Ovary (tissue), 9 donors: Measurements from ENCODE around the gene KIF26B. TPM values are rescaled to one million over a fixed set of nuclear protein-coding genes. Genes with fewer than 3 reads are reported as not detected.

Experiments
- DNase-seq, 5 donors: peaks; one replicate each; pipeline ENCODE4 v3.0.0-alpha.2; 2019 to 2020
- H3K27ac ChIP-seq, 2 donors: fragments of 200-600 bp; one replicate each; pipeline versions ENCODE4 v1.5.1 to v1.8.0; 2019 to 2022
- H3K27me3 ChIP-seq: fragments of 200-600 bp; one replicate; pipeline ENCODE4 v1.8.0; 2022
- H3K36me3 ChIP-seq: fragments of 200-600 bp; sonication (generic); one replicate; pipeline ENCODE4 v1.5.1; 2019
- H3K4me1 ChIP-seq: one replicate; pipeline ENCODE4 v1.8.1; 2013; ENCODE audit warnings: mild to moderate bottlenecking, moderate library complexity; ENCODE audit not compliant: insufficient read depth
- H3K4me3 ChIP-seq: fragments of 200-600 bp; sonication (generic); one replicate; pipeline ENCODE4 v1.5.1; 2017
- H3K9me3 ChIP-seq, 2 donors: fragments of 200-600 bp in 1 of 2; sonication (generic) in 1 of 2; one replicate each; pipeline versions ENCODE4 v1.5.1 to v1.8.1; 2013 to 2019; ENCODE audit warnings: mild to moderate bottlenecking in 1 of 2, moderate library complexity in 1 of 2
- EP300 ChIP-seq: sonication (generic); formaldehyde crosslinking; IDR thresholded peaks from one replicate; pipeline ENCODE4 v1.6.1; 2017; ENCODE audit warnings: antibody characterized with exemption
- POLR2A ChIP-seq: fragments of 450-650 bp; IDR thresholded peaks from one replicate; pipeline ENCODE4 v1.6.1; 2017; ENCODE audit warnings: antibody characterized with exemption, mild to moderate bottlenecking, moderate library complexity
- WGBS, 3 donors: extraction: QIAGEN DNeasy Blood & Tissue Kit in 1 of 3; methylation state at CpG; one replicate each; pipeline versions ENCODE4 v1.1.5 to v1.1.7; 2013 to 2017; 5-methylcytosine and 5-hydroxymethylcytosine counted together
- intact Hi-C, 4 donors: fragments of 100-400 bp; cut with DNase I; formaldehyde crosslinking; loops; one replicate each; pipeline versions ENCODE4 v1.11.0 to v1.15.1; 2022 to 2023
- polyA plus RNA-seq, 2 donors: library from polyadenylated mRNA; stranded (reverse); fragments of 200-250 nt in 1 of 2; fragments of 350-450 nt in 1 of 2; fragmentation: Illumina TruSeq in 1 of 2; extraction: RNeasy Lipid Tissue Mini Kit (QIAGEN cat#74804) in 1 of 2; gene quantifications; one replicate each; pipeline ENCODE4 v1.2.3, GENCODE V29; 2013 to 2014
- total RNA-seq, 7 donors: library from RNA; depleted of rRNA in 2 of 7; stranded (reverse); fragments of >200 nt in 2 of 7; fragmentation: NEBNext Ultra II Directional in 3 of 7; extraction: Animal tissue kit (Norgen Biotek cat#: 25700) in 3 of 7; gene quantifications; one replicate each; pipeline versions ENCODE4 v1.1.0 to v1.2.4, GENCODE V29; 2016 to 2023
- TF ChIP-seq, protein P1 (sequence below), 3 donors: fragments of 450-650 bp in 2 of 3; fragments of 200-600 bp in 1 of 3; IDR thresholded peaks; one replicate each; pipeline versions ENCODE4 v1.5.1 to v1.8.0; 2016 to 2022; ENCODE audit warnings: antibody characterized with exemption in 3 of 3, mild to moderate bottlenecking in 1 of 3
- donor health status: DM: no; HTN: no; CAD: no; lungs with moderate emphysema.
- donor health status: DM: no; HTN: no; CAD: no.
- donor health status: Bipolar disorder and iron deficiency.
- donor health status: DM: yes; HTN: yes; CAD: no.
- donor health status: DM: no; HTN: no; CAD: no.
- donor health status: DM: yes; HTN: yes; CAD: no.

The KIF26B gene
- total and polyA plus RNA-seq, 9 donors, result 0.28 to 4.0 (median 0.54) TPM

DNA sequence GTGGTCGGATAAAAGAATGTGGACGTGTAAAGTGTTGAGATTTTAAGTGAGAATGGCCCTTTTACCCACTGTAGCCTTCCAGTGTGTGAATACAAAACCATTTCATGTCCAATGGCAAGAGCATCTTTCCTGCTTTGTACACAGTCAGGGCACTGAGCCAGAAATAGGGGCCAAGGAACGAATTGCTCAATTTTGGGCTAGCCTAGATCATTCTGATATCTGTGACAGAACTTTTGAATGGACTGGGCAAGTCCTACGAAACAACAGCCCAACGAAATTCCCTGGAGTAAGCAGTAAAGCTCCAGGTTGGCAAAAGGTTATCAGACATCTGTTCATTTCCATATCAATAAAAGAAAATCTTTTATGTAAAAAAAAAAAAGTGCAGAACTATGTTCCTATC is 5.5 kb downstream of the KIF26B start:
- WGBS, 3 donors, result 52 to 56% (median 54%) methylated on average over 5 of the region's 5 CpGs
- TF ChIP-seq, protein P1, sequence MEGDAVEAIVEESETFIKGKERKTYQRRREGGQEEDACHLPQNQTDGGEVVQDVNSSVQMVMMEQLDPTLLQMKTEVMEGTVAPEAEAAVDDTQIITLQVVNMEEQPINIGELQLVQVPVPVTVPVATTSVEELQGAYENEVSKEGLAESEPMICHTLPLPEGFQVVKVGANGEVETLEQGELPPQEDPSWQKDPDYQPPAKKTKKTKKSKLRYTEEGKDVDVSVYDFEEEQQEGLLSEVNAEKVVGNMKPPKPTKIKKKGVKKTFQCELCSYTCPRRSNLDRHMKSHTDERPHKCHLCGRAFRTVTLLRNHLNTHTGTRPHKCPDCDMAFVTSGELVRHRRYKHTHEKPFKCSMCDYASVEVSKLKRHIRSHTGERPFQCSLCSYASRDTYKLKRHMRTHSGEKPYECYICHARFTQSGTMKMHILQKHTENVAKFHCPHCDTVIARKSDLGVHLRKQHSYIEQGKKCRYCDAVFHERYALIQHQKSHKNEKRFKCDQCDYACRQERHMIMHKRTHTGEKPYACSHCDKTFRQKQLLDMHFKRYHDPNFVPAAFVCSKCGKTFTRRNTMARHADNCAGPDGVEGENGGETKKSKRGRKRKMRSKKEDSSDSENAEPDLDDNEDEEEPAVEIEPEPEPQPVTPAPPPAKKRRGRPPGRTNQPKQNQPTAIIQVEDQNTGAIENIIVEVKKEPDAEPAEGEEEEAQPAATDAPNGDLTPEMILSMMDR (IDR thresholded peaks at IDR 0.05), result no peak
- Histone ChIP-seq H3K36me3 (no peaks in the 10 kb centered on the region), H3K4me3 (no peak overlapping the region), H3K27ac (no peak overlapping the region), H3K4me1 (peaks cover 8% of the 10 kb centered on the region), H3K27me3 (no peaks in the 10 kb centered on the region), H3K9me3 (no peaks in the 10 kb centered on the region)
- DNase-seq, result no peak
- intact Hi-C loops, result no loop called here

DNA sequence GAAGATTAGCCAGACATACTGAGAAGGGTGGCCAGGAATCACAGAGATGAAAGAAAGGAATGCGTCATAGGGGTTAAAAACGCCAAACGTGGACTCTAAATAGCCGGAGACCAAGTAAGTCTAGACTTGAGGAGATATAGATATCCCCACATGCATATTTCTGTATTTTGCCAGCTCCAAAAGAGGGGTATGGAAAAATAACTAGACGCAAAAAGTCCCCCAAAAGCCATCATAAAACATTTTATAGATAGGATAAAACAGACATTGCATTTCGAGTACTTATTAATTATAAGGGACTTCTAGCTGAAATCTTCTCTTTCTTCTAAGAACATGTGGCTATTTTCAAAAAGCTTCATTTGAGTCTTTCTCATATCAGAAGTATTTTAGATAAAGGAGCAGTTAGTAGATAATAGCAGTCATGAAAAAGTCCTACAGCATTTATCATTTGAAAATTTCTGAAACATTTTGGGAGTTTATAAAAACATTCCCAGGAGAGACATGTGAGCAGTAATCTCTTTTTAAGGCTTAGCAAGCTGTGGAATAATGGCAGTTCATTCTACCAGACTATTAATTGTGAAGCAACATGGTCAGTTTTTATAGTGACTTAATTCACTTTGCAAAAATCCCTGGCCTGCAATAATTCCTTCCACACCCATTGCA is 6.1 kb downstream of the KIF26B start:
- peaks cover 7% of the 10 kb centered on the region for H3K4me1 ChIP-seq
- no peak overlapping the region for H3K27ac ChIP-seq
- H3K27me3 ChIP-seq, result no peaks in the 10 kb centered on the region
- DNase-seq, result no peak
- intact Hi-C loops, result no loop called here
- no peaks in the 10 kb centered on the region for H3K36me3 ChIP-seq
- 25 to 33% (median 29%) methylated on average over 6 of the region's 6 CpGs for WGBS, 3 donors
- TF ChIP-seq POLR2A (no peak), EP300 (no peak)
- no peaks in the 10 kb centered on the region for H3K9me3 ChIP-seq
- no peak overlapping the region for H3K4me3 ChIP-seq

DNA sequence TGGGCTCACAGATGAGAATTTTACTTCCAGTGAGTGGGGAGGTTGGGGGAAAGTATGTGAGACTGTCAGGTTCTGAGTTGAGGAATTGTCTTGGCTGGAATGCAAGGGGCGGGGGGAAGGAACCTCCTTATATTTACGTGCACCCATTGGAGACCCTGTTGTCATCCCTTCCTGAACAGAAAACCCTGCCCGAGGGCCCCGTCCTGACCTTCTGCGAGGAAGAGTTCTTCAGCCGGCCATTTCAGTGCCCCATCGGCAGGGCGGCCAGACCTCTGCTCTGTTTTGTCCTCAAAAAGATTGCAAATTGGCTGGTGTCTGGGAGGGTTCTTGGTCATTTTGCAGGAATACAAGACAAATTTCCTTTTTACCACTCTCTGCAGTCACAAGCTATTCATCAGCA is 7.1 kb downstream of the KIF26B start:
- H3K27me3 ChIP-seq, result no peaks in the 10 kb centered on the region
- H3K4me1 ChIP-seq, result peaks cover 3% of the 10 kb centered on the region
- no peak overlapping the region for H3K27ac ChIP-seq
- 89 to 92% (median 90%) methylated on average over 8 of the region's 8 CpGs for WGBS, 3 donors
- intact Hi-C loops, result no loop called here
- no peaks in the 10 kb centered on the region for H3K36me3 ChIP-seq
- no peak for TF ChIP-seq POLR2A
- TF ChIP-seq, protein P1 (IDR thresholded peaks at IDR 0.05), result no peak
- TF ChIP-seq EP300, result no peak
- DNase-seq, result no peak
- no peak overlapping the region for H3K4me3 ChIP-seq
- H3K9me3 ChIP-seq, result no peaks in the 10 kb centered on the region

DNA sequence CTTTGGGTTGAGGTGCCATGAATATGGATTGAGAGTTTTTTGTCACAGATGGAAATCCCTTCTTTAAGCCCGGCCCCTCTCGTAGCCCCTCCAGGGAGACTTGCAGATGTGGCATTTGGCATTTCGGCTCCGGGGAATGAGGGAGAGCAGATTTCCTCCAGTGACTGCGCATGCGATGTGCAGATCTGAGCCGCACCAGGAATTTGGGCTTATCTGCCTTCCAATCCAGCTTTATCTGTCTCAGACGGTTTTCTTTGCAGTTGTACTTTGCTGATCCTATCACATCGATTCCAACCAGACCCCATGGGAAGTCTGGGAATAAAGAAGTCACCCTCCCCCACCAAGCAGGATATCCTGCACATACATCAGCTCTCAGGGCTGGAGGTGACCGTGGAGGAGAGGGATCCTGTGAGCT is 11.7 kb downstream of the KIF26B start:
- no peaks in the 10 kb centered on the region for H3K27me3 ChIP-seq
- no peak overlapping the region for H3K4me3 ChIP-seq
- no peaks in the 10 kb centered on the region for H3K36me3 ChIP-seq
- H3K4me1 ChIP-seq, result no peaks in the 10 kb centered on the region
- intact Hi-C loops, result no loop called here
- no peak overlapping the region for H3K27ac ChIP-seq
- 37 to 47% (median 46%) methylated on average over 10 of the region's 10 CpGs for WGBS, 3 donors
- DNase-seq, result no peak
- TF ChIP-seq EP300 (no peak), POLR2A (no peak)
- TF ChIP-seq, protein P1 (IDR thresholded peaks at IDR 0.05), result no peak
- no peaks in the 10 kb centered on the region for H3K9me3 ChIP-seq

DNA sequence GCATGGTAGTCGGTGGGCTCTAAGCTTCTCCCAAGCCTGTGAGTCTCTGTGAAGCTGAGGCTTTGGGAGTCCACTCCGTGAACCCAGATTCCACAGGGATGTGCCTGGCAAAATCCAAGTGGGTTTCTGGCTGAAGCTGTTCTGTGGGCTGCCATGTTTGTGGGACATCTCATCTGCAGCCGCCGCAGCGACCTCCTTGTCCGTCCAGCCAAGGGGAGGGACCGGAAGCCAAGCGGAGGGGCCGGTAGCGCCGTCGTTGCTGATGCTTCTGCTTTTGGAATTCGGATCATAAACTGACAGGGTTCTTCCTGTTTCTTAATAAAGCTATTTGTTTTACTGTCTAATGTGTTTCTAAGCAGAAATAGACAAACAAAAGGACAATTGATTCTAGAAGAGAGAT is 13.3 kb downstream of the KIF26B start:
- WGBS, 3 donors, result 80 to 91% (median 88%) methylated on average over 13 of the region's 13 CpGs
- no peaks in the 10 kb centered on the region for H3K27me3 ChIP-seq
- H3K27ac ChIP-seq, result no peak overlapping the region
- intact Hi-C loops, result no loop called here
- H3K4me3 ChIP-seq, result no peak overlapping the region
- no peaks in the 10 kb centered on the region for H3K4me1 ChIP-seq
- TF ChIP-seq, protein P1 (IDR thresholded peaks at IDR 0.05), result no peak
- no peaks in the 10 kb centered on the region for H3K9me3 ChIP-seq
- DNase-seq, result no peak
- no peaks in the 10 kb centered on the region for H3K36me3 ChIP-seq
